ENCODE data around the gene FRS3. TPM values are rescaled to one million over a fixed set of nuclear protein-coding genes. Genes with fewer than 3 reads are reported as not detected.
"Not testable (repeated sequence)": the region's sequence is repeated elsewhere in the genome, so short reads cannot be mapped to it uniquely, and the experiment has no call there.

FRS3 gene
- total RNA-seq, 2 donors from 2014 or later = 2.6 to 3.4 TPM

- peaks cover 0 to 6% of the 10 kb centered on the region in 2 donors for H3K4me1 ChIP-seq
- no peak overlapping the region for H3K4me3 ChIP-seq
- no peaks in the 10 kb centered on the region for H3K36me3 ChIP-seq
- no peaks in the 10 kb centered on the region for H3K27me3 ChIP-seq
- no peaks in the 10 kb centered on the region for H3K9me3 ChIP-seq
- no peak for TF ChIP-seq CTCF (IDR thresholded peaks at IDR 0.05)
- no peak for DNase-seq (ENCODE audit: low spot score)
- H3K27ac ChIP-seq = no peak overlapping the region
Observed at GRCh38 chr6:41813469-41813868, 33.8 kb upstream of the FRS3 start.

- not testable (repeated sequence) for H3K9me3 ChIP-seq; H3K27me3 ChIP-seq; H3K36me3 ChIP-seq; DNase-seq (ENCODE audit: low spot score); H3K27ac ChIP-seq; H3K4me3 ChIP-seq; H3K4me1 ChIP-seq
Observed at GRCh38 chr6:41811946-41812345, 32.2 kb upstream of the FRS3 start.

GRCh38 chr6:41811095-41811494 lies 31.4 kb upstream of the FRS3 start:
- H3K9me3 ChIP-seq = no peaks in the 10 kb centered on the region
- DNase-seq (ENCODE audit: low spot score) = no peak
- no peak for TF ChIP-seq CTCF (IDR thresholded peaks at IDR 0.05)
- no peak overlapping the region for H3K4me3 ChIP-seq
- no peaks in the 10 kb centered on the region for H3K27me3 ChIP-seq
- peaks cover 0 to 5% of the 10 kb centered on the region in 2 donors for H3K4me1 ChIP-seq
- peaks cover 6% of the 10 kb centered on the region for H3K36me3 ChIP-seq
- no peak overlapping the region for H3K27ac ChIP-seq

GRCh38 chr6:41805830-41806774 lies 26.4 kb upstream of the FRS3 start:
- no peaks in the 10 kb centered on the region for H3K9me3 ChIP-seq
- no peak overlapping the region for H3K27ac ChIP-seq
- H3K27me3 ChIP-seq = no peaks in the 10 kb centered on the region
- no peak for TF ChIP-seq CTCF (IDR thresholded peaks at IDR 0.05)
- no peaks in the 10 kb centered on the region for H3K4me1 ChIP-seq
- no peak overlapping the region for H3K4me3 ChIP-seq
- peaks cover 16% of the 10 kb centered on the region for H3K36me3 ChIP-seq
- DNase-seq (ENCODE audit: low spot score) = no peak

- no peak overlapping the region for H3K4me3 ChIP-seq
- peaks cover 24% of the 10 kb centered on the region for H3K36me3 ChIP-seq
- H3K27ac ChIP-seq = no peak overlapping the region
- no peaks in the 10 kb centered on the region for H3K27me3 ChIP-seq
- DNase-seq (ENCODE audit: low spot score) = no peak
- H3K9me3 ChIP-seq = no peaks in the 10 kb centered on the region
- H3K4me1 ChIP-seq = no peaks in the 10 kb centered on the region
- TF ChIP-seq CTCF (IDR thresholded peaks at IDR 0.05) = peak in 1 of 2 donors; percentile 47
Observed at GRCh38 chr6:41801380-41801779, 21.7 kb upstream of the FRS3 start.

GRCh38 chr6:41799559-41799911 lies 19.8 kb upstream of the FRS3 start:
- no peak for DNase-seq (ENCODE audit: low spot score)
- Histone ChIP-seq H3K4me3 (no peak overlapping the region), H3K27me3 (no peaks in the 10 kb centered on the region), H3K4me1 (no peaks in the 10 kb centered on the region), H3K9me3 (no peaks in the 10 kb centered on the region), H3K27ac (no peak overlapping the region), H3K36me3 (peaks cover 11% of the 10 kb centered on the region)
- TF ChIP-seq CTCF (IDR thresholded peaks at IDR 0.05) = no peak

Data from right atrium auricular region (tissue), 2 donors.